Measurements from ENCODE around the gene ENTPD8.
A peak's percentile ranks its signal among the peaks of the same experiment; 100 is the strongest.
"Not testable (repeated sequence)": the region's sequence is repeated elsewhere in the genome, so short reads cannot be mapped to it uniquely, and the experiment has no call there.

ENTPD8 gene

GRCh38 chr9:137394866-137395665 is 46.1 kb downstream of the ENTPD8 start:
- DNase-seq (ENCODE audit: low spot score) = no peak

- DNase-seq (ENCODE audit: low spot score) = no peak
Observed at GRCh38 chr9:137393176-137394150, 47.7 kb downstream of the ENTPD8 start.

- no peak for DNase-seq (ENCODE audit: low spot score)
Observed at GRCh38 chr9:137392232-137393007, 48.7 kb downstream of the ENTPD8 start.

GRCh38 chr9:137391411-137391754 is 49.8 kb downstream of the ENTPD8 start:
- DNase-seq (ENCODE audit: low spot score) = no peak

GRCh38 chr9:137390553-137391410 is 50.4 kb downstream of the ENTPD8 start:
- no peak for DNase-seq (ENCODE audit: low spot score)

- DNase-seq (ENCODE audit: low spot score) = no peak
Observed at GRCh38 chr9:137389428-137389746, 51.8 kb downstream of the ENTPD8 start.

GRCh38 chr9:137388589-137389427 is 52.3 kb downstream of the ENTPD8 start:
- no peak for DNase-seq (ENCODE audit: low spot score)

GRCh38 chr9:137387891-137388560 is 53.1 kb downstream of the ENTPD8 start:
- DNase-seq (ENCODE audit: low spot score) = no peak

- DNase-seq (ENCODE audit: low spot score) = no peak
Observed at GRCh38 chr9:137387114-137387890, 53.9 kb downstream of the ENTPD8 start.

GRCh38 chr9:137386507-137387113 is 54.5 kb downstream of the ENTPD8 start:
- DNase-seq (ENCODE audit: low spot score) = not testable (repeated sequence)

GRCh38 chr9:137385061-137385655 is 56.0 kb downstream of the ENTPD8 start:
- DNase-seq (ENCODE audit: low spot score) = peak; percentile 52
